ENCODE measurements around the gene DCTN2.

The DCTN2 gene

DNA sequence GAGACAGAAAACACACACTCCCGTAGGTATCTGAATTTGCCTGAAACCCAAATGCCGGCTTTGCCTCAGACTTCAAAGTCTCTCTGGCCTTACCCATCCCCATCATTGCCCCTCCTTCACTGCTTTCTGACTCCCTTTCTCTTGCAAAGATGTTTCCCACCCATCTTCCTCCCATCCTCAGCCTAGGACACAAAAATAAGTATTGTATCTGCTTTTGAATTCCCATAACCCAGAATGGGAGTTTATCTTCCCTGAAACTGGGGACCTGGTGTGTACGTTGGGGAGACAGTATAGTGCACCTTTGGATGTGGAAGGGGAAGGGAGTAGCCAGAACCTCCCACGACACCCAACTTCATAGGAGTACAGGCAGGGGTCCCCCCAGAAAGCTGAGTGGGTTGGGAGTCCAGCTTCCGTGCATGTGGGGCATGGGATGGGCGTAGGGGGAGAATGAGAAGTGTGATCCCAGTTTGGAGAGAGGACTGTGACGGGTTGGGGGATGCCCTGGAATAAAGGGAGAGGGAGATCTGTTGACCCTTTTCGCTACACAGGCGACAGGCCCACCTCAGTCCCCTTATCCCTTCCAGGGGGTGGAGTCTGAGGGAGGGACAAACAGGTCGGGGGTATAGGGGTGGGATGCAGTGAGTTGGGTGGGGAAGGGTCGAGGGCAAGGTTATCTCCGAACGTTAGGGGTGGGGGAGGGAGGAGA, 2.4 kb upstream of the DCTN2 start:
- DNase-seq, result no peak

DNA sequence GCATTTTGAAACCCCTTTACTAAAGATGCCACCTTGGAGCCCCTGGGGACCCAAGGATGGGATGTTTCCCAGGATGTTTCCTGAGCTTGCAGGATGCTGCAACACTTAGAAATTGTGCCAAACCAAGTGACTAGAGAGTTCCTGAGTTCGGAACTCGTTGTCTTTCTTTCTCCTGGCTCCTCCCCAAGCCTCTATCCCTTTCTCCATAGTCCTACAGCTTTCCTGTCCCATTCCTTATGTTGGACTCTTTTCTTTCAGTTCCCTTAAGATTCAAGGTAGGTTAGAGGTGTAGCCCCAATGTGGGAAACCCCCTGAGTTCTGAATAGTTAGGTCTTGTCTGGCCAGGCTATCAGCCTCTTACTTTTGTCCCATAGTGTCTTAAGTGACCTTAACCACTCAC, 1.5 kb upstream of the DCTN2 start:
- no peak for DNase-seq

DNA sequence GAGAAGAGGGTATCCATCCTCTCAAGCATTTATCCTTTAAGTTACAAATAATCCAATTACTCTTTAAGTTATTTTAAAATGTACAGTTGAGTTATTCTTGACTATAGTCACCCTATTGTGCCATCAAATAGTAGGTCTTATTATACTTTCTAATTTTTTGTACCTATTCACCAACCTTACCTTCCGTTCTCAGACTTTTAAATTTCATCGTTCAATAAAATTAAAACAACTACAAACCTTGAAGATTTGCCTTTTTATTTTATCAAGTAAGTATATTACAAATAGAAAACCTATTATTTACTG, 972 bp upstream of the DCTN2 start:
- DNase-seq, result no peak

DNA sequence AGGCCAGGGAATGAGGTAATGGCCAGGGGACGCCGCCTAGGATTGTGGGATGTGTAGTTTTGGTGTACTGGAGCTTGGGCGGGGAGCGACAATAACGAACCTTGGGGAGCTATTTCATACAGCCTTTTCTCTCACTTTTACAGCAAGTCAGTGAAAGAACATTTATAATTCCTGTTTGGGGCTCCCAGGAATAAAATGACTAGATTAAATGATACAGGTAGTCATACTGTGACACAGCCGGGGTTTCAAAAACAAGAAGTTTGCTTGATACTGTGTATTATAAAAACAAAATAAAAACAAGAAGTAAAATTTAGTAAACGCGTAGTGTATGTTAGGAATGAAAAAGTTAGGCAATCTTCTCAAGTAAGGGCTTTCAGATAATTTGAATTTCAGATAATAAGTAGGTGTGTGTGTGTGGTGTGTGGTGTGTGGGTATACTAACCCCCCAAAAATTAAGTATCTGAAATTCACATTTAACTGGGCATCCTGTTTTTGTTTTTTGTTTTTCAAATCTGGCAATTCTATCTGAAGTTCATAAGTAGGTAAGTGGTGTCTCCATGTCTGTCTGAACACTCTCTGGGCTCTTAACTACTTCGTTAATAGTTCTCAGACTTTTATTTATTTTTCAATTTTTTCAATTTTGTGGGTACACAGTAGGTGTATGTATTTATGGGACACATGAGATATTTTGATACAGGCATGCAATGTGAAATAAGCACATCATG, 458 bp upstream of the DCTN2 start:
- no peak for DNase-seq

DNA sequence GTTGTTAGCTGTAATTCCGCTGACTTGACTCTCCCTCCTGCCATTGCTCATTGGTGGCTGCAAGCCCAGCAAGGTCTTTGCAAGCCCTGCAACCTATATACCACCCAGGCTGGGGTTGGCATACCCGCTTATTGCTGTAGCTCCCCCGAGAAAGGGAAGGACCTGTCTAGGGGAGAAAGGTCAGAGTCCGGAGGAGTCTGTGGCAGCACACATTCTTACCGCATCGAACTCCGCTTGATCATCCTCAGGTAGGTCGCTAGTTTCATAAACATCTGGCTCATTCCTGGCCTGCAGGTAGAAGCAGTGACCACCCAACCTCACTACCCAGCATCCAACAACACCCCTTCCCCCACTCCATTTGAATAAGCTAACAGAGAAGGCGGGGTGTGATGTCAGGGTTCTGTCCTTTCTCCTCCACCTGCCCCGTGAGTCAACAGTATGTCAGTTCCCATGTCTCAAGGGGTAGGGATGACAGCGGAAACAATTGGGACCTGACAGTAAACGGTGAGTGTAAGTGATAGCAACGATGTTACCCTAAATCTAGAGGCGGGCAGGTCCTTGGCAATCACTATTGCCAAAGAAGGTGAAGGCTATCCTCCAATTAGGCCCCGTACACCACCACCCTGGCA, 1.1 kb downstream of the DCTN2 start:
- no peak for DNase-seq

DNA sequence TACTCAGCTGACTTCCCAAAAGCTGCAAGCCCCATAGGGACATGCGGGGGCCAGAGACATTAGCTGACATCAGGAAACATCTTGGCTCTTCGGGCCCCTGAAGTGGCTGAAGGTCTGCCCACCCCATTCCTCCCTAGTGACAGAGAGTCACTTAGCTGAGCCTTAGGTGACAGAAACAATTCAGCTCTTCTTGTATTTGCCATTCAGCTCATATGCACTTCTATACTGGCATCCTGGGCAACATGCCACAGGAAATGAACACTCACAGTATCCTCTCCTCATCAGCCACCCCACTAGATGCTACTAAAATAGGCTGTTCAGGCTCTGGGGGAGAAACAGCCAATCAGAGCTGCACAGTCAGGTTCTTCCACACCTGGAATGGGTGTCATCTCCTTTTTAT, 3.4 kb downstream of the DCTN2 start:
- DNase-seq, result no peak

DNA sequence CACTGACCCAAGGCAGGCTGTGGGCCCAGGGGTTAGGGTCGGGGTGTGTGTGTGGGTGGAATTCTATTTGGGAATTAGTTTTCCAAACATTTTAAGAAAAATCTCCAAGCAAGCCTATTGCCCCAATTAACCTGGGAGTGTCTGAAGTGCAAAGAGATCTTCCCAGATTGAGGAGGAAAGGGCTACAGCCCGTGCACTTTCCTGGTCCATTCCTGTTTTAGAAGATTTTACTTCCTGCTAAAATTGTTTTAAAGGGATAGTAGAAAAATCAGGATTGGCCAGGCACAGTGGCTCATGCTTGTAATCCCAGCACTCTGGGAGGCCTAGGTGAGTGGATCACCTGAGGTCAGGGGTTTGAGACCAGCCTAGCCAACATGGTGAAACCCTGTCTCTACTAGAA, 5.3 kb downstream of the DCTN2 start:
- DNase-seq, result no peak

DNA sequence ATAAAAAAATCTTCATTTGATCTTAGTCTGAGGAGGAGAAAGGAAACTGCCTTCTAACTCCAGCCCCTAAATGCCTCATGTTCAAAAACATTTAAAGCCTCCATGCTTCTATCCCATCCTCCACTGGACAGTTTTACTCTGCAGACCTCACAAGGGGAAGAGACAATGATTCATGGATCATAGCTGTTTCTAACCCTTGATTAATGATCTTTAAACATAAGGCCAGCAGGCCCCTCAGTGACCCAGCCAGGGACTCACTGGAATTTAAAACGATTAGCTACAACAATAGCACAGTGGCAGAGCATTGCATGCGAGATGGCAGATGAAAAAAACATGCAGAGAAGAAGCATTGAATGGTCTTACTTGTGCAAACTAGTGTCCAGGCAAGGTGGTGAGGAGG, 6.0 kb downstream of the DCTN2 start:
- DNase-seq, result no peak

DNA sequence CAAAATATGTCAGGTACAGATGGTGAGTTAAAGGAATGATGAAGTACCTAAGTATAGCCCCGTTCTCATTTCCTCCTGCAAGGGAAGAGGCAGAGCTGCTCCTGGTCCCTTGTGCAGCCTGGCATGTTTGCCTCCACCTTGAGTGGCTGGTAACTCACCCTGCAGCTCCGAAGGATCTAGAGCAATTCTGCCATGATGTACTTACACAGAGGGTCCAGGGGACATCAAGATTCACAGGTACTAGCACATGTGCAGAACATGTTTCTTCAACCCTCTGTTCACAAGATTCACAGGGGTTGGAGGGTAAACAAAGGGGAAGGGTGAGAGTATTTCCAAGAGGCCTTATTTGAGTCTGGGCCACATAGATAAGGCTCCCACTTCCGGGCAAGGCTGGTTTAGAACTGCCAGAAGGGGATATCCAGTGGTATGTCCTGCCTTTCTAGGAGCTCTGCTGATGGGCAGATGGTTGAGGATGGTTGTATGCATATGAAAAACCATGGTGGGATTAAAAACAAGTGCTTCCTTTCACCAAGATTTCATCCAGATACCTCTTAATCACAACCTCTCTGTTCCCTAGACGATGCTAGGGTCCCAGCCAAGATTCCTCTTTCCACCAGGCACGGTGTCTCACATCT, 7.7 kb downstream of the DCTN2 start:
- no peak for DNase-seq

DNA sequence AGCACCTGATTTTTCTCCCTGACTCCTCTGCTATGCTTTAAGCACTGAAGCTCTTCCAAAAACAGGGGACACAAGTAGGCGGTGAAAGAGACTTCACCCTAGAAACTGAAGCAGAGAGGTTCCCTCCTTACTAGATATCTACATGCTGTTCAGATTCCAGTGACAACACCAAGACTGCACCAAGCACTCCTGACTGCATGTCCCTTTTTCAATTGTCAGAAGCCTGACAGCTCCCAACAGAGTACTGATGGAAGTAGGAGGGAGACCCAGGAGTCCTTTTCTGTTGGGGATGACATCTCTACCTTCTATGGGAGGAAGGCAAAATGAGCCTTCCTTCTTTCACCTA, 10.4 kb downstream of the DCTN2 start:
- DNase-seq, result no peak

DNA sequence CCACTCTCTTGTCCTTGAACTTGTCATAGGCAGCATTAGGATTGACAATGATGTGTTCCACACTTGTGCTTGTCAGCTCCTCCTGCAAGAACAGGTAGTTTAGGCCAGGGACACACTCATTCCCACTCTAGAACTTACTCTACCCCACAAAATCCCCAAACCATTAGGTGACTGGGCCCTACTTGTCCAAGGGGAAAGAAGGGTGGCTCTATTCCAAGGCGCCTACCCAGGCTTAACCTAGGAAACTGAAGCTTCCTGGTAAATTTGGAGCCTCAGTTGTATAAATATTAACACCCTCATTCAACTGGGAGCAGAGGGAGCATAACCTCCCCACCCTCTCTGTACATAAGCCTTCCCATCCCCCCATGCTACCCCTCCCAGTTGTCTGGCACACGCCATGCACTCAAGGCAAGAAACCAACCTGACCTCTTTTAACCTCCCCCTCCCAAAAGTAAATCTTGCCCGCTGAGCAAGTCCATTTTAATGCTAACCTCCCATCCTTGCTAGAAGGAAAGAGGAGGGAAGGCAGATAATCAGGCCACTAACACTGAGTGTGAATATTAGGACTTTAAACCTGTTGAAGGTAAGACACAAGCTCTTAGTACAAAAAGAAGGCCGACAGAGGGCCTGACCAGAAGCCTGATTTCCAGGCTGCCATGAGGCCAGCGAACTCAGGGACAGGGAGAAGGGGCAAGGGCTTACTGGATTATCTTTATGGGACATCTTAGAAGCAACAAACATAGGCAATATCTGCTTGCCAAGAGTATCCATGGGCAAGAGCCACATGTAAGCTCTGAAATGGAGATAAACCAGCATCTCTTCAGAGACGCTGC, 11.0 kb downstream of the DCTN2 start:
- DNase-seq, result no peak

DNA sequence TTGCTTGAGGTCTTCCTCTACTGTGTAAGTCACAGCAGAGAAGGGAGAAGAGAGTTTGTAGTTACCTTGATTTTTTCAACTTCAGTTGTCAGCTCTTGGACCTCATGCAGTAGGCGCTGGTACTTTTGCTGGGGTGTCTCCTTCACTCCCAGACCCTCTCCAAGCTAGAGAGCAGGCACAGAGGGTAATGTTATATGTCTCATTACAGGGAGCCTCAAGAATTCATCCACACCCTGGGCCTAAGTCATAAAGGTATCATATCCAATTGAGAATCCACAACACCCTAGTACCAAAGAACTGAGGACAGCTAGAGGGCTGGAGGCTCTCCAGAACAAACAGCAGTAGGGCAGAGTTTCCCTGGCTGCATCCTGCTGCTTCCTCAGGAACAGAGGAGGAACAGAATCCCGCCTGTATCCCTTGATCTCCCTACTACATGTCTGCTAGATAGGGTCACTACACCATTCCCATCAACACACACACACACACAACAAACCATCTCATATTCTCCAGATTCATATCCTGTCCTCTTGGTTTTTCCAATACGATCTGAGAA, 11.9 kb downstream of the DCTN2 start:
- DNase-seq, result no peak

DNA sequence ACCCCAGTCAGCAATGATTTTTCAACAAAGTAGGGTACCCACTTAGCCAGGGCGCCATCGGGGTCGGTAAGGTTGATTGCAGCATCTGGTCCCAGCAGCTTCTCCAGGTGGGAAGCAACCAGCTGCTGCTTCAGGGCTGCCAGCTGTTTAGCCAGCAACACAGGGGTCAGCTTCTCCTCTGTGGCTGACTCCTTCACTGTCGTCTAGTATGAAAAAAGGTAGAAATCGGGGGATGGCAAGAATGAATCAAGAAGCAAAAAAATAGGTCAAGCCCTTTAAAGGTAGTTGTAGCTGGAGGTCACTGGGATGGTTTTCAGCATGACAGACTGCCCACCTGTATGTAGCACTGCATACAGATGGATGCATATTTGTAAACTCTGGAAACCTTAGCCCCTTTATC, 12.7 kb downstream of the DCTN2 start:
- DNase-seq, result no peak

DNA sequence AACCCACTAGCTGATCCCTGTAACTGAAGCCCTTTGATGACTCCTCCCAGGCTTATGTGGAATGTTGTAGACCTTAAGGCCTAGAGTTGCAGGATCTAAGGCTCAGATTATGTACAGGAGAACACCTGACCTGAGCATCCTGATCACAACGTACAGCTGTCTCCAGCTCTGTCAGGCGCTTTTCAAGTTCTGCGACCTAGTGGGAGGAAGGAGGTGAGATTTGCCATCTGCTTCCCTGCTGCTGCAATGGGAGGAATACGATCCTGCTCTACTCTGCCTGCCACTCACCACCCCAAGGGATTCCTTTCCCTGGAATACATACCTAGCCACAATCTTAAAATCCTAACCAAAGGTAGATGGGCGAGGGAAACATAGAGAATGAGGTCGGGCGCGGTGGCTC, 13.9 kb downstream of the DCTN2 start:
- DNase-seq, result no peak

DNA sequence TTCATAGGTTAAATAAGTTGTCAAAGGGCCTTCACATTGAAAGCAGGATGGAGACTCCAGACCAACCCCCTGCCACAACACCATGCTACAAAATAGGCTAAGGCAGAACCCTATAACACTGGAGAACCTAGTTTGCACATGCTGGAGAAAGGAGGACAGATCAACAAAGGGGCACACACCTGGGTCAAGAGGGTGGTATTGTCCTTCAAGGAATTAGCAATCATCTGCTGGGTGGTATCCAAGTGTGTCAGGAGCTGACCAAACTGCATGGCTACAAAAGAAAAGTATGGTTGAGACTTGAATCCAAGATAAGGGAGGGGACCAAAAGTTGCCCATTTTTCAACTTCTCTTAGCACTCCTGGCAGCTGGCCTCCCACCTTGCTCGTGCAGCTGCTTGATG, 15.2 kb downstream of the DCTN2 start:
- no peak for DNase-seq

DNA sequence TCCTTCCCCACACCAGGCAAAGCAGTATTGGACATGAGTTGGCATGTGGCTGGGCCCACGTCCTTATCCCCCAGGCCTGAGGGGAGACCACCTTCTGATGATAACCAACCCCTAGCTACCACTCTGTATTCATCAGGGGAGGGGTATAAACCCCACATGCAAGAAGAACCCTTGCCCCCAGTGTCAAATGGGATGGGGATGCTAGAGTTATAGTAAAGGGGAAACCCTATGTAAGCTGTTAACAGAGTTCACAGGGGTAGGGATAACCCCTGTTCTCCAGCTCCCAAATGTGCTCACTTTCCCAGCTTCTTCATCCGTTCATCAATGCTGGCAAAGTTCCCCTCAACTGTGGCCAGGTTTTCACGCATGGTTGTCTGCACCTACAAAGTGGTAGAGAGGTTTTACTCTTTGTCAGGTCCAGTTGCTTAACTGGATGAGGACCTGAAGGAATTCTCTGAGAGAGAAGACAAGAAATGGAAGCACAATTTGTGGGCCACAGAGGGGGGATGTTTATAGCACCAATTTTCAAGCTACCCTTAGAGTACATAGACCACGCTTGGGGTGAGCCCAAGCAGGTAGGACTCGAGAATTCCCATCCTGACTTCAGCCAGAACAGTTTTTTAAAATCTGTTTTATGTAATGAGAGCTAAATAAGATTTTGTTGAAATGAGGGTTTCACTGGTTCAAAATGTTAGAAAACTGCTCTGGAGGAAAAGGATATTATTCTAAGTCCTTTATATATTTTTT, 16.4 kb downstream of the DCTN2 start:
- no peak for DNase-seq

DNA sequence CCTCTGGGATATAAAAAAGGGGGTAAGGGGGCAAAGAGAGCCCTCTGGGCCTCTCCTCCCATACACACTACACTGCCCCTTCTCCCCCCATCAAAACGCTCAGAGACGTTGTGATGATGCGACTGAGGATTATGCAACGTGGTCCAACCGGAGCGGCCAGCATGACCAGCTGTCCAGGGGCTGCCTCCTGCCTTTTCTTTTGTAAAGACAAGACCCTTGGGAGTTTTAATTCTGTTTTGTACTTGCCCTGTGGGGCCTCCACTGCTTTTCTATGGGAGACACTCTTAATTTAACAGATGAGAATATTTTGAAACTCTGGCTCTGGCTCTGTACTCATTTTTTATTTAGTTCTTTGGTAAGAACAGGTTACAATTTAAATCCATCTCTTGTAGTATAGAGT, 17.2 kb downstream of the DCTN2 start:
- no peak for DNase-seq

DNA sequence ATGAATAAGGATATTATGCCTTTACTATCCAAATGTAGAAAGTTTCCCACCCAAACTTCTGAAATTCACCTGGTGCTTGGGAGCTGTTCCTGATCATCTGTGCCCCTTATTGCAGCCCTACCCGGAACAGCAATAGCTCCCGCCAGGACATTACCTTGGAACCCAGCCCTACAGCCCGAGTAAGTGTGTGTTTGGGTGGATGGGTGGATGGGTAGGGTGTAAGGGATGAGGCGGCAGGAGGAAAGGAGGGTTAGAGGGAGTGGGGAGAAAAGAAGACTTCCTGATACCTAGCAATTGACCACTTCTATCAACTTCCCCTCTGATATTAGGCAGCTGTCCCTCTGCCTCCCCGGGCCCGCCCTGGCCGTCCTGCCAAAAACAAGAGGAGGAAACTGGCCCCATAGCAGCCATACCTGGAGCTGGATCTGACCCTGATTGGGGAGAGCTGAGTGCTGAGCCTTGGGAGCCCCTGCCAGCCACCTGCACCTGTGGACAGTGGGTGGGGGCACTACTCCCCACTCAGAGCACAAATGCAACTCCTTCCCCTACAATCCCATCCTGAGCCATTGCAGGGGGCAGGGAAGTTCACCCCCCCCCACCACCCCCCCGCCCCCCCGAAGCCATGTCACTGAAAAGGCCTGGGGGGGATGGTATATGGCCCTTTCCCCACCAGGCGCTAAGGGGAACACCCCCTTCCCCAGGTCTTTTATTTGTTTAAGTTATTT, 18.0 kb downstream of the DCTN2 start:
- DNase-seq, result no peak

DNA sequence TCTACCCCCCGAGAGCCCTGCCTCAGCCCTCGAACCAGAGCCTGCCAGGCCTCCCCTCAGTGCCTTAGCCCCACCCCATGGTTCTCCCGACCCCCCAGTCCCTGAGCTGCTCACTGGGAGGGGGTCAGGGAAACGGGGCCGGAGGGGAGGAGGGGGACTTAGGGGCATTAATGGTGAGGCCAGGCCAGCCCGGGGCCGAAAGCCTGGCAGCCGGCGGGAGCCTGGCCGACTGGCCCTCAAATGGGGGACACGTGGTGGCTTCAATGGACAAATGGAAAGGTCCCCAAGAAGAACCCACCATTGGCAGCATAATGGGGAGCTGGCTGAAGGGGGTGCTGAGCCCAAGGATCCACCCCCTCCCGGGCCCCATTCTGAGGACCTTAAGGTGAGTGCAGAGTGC, 18.8 kb downstream of the DCTN2 start:
- DNase-seq, result no peak

DNA sequence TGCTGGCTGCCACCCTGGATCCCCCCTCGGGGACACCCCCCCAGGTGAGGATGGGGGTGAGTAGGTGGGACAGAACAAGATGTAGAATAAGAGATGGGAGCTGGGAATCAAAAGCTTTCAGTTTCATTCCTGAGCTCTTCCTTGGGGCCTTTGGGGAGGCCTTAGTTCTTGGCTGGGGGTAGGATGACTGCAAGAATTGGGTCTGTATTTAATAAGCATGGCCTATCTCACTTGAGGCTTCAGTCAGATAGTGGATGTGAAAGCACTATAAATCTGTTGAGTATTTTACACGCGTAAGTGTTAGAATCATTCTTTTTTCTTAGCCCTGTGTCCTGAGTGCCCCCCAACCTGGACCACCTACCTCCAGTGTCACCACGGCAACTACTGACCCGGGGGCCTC, 19.8 kb downstream of the DCTN2 start:
- DNase-seq, result no peak

DNA sequence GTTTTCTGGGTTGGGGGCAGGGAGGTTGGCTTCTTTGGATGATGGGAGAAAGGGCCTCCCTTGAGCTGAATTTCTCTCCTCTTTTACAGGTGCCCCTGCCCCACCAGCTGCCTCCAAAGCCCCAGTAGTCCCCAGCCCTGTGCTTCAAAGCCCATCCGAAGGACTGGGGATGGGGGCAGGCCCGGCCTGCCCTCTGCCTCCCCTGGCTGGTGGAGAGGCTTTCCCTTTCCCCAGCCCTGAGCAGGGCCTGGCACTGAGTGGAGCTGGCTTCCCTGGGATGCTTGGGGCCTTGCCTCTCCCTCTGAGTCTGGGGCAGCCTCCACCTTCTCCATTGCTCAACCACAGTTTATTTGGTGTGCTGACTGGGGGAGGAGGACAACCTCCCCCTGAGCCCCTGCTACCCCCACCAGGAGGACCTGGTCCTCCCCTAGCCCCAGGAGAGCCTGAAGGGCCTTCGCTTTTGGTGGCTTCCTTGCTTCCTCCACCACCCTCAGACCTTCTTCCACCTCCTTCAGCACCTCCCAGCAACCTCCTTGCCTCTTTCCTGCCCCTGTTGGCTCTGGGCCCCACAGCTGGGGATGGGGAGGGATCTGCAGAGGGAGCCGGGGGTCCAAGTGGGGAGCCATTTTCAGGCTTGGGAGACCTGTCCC, 20.4 kb downstream of the DCTN2 start:
- DNase-seq, result no peak
